G401 (cell line): ENCODE data around the gene DPEP3. TPM values are rescaled to one million over a fixed set of nuclear protein-coding genes. Genes with fewer than 3 reads are reported as not detected.
"Not testable (repeated sequence)": the region's sequence is repeated elsewhere in the genome, so short reads cannot be mapped to it uniquely, and the experiment has no call there.

Experiments used
- DNase-seq: peaks from one replicate; pipeline ENCODE4 v3.0.0-alpha.2; 2015; ENCODE audit warnings: low spot score
- in situ Hi-C: cut with HindIII; loops from 2 replicates; pipeline ENCODE4 v1.10.0; 2016; ENCODE audit warnings: low sequenced_read_pairs, mixed read lengths
- total RNA-seq: library from RNA; depleted of rRNA; stranded (reverse); fragments of >200 nt; shearing (Covaris generic); gene quantifications from 2 replicates; pipeline ENCODE4 v1.2.3, GENCODE V29; 2014; rRNA removed

DPEP3 gene, protein sequence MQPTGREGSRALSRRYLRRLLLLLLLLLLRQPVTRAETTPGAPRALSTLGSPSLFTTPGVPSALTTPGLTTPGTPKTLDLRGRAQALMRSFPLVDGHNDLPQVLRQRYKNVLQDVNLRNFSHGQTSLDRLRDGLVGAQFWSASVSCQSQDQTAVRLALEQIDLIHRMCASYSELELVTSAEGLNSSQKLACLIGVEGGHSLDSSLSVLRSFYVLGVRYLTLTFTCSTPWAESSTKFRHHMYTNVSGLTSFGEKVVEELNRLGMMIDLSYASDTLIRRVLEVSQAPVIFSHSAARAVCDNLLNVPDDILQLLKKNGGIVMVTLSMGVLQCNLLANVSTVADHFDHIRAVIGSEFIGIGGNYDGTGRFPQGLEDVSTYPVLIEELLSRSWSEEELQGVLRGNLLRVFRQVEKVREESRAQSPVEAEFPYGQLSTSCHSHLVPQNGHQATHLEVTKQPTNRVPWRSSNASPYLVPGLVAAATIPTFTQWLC
- not detected in 2 replicates for total RNA-seq

GRCh38 chr16:67979955-67980678 lies at the start of gene DPEP3:
Gene DPEP3, minus strand, starts transcription at chr16:67980499. Its CDS starts 119 bp downstream, at chr16:67980380.
- in situ Hi-C loops, result no loop called here
- no peak for DNase-seq

- in situ Hi-C loops, result no loop called here
- no peak for DNase-seq
Measured at GRCh38 chr16:68028996-68029395, 48.7 kb upstream of the DPEP3 start.

DNA sequence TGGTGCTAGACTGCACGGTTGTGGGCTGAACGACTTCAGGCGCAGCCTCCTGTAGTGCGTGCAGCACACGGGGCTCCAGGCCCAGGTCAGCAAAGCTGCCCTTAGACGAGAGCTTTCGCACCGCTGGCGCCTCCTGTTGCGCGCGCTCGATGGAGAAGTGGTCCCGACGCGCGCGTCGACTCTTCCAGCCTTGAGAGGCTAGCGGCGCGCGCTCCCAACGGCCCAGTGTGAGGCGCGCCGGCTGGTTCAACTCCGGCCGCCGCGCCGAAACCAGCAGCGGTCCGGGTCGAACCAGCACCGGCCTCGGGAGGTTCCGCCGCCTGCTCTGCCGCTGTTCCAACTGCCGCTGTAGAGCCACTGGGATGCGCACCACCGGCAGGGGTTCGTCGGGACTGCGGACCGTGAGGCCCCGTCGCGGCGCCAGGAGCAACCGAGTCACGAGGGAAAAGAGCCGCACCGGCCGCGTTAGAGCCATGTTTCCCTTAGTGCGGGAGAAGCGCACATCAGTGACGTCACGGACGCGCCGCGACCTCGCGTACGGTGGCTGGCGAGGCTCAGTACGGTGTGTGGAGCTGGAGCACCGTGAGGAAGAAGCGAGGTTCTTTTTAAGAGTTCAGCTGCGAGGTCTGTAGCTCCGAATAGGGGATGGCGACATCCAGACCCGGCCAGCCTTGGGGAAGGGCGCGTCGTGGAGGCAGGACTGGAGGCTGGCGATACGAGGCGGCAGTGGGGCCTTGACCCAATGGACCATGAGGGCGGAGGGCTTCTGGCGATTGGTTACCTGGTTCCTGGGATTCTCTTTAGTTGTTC lies 42.6 kb upstream of the DPEP3 start, which contains the start of the genes DDX28 and DUS2:
Gene DDX28, minus strand, starts transcription at position 505 of the 810 bp plus-strand sequence. Its CDS starts 30 bp downstream, at position 475.
Gene DUS2, plus strand, starts transcription at position 557 of the 810 bp plus-strand sequence. CDS start 14,740 bp downstream, outside the sequence.
- in situ Hi-C loops, result no loop called here
- peak; percentile 88 for DNase-seq

DNA sequence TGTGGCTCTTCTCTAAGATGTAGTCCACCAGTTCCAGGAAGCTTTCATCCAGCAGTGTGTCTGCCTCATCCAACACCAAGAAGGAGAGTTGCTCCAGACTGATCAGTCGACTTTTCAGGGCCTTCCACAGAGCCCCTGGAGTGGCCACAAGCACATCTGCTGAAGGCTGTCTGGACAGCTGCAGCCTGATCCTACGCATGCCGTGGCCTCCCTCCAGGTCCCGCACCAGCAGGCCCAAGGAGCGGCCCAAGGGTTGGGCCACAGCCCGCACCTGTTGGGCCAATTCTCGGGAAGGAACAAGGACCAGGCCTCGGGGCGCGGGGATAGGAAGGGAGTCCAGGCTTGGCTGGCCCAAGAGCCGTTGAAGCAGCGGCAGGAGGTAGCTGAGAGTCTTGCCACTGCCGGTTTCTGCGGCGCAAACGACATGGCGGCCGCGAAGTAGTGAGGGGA lies 42.0 kb upstream of the DPEP3 start:
- DNase-seq, result no peak
- in situ Hi-C loops, result no loop called here

DNA sequence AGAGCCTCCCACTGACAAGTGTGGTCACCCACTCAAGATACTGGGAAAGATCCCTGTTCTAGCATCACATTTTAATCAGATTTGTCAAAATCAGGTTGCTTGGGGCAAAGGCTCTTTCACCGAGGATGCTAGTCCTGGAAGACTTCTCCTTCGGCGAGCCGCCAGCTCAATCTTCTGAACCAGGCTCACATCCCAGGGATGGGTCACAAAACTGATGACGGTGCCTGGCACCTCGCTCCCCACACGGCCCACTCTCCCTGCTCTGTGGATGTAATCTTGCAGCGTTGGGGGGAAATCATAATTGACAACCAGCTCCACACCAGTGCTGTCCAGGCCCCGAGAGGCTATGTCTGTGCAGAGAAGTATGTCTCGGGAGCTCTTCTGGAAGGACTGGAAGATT lies 41.2 kb upstream of the DPEP3 start:
- no peak for DNase-seq
- in situ Hi-C loops, result no loop called here

- no peak for DNase-seq
- in situ Hi-C loops, result no loop called here
Measured at GRCh38 chr16:68019167-68019680, 38.9 kb upstream of the DPEP3 start.

DNA sequence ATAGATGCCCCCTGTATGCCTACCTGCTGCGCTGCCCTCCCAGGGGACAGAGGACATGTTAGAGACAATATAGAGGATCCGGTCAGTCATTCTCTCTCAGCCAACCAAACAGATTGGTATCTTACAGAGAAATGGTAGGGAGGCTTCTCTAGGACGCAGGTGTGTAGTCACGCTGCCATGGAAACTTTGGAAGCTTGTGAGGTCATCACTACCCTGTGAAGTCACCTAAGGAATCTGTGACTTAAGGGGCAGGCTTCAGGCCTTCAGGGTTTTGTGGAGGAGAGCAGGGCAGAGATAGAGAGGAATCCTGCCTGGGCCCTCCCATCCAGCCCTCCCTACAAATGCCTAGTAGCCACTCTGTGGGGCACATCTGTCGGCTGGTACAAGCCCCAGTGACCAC lies 35.4 kb upstream of the DPEP3 start, which contains the start of gene DPEP2NB:
Gene DPEP2NB, minus strand, starts transcription at position 231 of the 400 bp plus-strand sequence. Its CDS starts 141 bp downstream, at position 90.
- in situ Hi-C loops, result no loop called here
- no peak for DNase-seq

GRCh38 chr16:68013440-68013839 lies 33.1 kb upstream of the DPEP3 start:
- DNase-seq, result no peak
- in situ Hi-C loops, result no loop called here

DNA sequence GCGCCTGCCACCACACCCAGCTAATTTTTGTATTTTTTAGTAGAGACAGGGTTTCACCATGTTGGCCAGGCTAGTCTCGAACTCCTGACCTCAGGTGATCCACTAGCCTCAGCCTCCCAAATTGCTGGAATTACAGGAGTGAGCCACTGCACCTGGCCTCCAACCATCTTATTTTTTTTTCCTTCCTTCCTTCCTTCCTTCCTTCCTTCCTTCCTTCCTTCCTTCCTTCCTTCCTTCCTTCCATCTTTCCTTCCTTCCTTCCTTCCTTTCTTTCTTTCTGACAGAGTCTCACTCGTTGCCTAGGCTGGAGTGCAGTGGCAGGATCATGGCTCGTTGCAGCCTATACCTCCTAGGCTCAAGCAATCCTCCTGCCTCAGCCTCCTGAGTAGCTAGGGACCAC lies 29.6 kb upstream of the DPEP3 start:
- DNase-seq, in situ Hi-C loops: not testable (repeated sequence)

DNA sequence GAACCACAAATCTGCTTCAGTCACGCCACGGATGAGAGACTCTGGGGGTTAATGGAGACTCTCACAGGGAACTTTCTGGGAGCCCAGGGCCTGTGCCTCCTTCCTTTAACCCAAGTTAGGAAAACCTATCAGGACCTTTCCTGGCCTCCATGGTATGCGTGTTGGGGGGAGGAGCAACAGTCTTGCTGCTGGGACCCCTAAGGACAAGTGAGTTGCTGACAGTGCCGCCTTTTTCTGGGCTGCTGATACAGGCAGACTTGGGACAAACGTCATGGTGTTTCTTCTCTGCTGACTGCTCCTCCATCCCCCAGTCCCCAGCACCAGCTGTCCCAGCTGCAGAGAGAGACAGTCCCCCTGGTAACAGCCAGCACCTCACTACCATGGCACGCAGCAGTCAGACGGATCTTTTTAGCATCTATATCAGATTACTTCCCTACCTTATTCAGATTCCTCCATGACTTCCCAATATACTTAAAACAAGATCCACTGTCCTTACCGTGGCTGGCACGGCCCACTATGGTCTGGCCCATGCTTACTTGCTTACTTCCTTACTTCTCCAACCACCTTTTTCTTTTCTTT lies 28.9 kb upstream of the DPEP3 start:
- in situ Hi-C loops, result no loop called here
- no peak for DNase-seq

DNA sequence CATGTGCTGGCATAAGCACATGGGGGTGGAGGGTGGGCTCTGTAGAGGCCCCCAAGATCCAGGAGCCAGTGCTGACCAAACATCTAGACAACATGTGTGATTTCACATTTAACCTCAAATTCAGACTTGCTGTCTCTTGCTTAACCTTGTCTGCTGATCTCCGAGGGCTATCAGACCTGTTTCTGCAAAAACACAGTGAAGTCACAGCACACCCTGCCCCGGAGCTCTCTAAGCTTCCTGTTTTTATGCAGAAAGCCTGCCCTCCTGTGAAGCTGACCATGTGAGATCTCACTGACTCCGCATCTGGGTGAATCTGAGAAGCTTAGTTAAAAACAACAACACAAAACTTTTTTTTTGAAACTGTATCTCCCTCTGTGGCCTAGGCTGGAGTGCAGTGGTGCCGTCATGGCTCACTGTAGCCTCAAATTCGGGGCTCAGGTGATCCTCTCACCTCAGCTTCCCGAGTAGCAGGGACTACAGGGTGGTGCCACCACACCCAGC lies 25.5 kb upstream of the DPEP3 start:
- in situ Hi-C loops, result no loop called here
- DNase-seq, result no peak

DNA sequence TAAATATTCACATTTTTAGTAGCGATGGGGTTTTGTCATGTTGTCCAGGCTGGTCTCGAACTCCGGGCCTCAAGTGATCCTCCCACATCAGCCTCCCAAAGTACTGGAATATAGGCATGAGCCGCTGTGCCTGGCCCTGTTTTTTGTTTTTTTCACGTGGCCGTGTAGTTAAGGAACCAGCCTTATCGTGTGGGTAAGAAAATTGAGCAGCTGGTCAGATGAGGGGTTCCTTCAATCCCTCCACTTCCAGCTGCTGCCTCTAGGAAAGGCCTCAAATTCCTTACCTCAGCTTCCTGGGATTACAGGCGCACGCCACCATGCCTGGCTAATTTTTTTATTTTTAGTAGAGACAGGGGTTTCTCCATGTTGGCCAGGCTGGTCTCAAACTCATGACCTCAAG lies 24.9 kb upstream of the DPEP3 start:
- no peak for DNase-seq
- in situ Hi-C loops, result no loop called here

- in situ Hi-C loops, result no loop called here
- no peak for DNase-seq
Measured at GRCh38 chr16:68003031-68003430, 22.7 kb upstream of the DPEP3 start.

- in situ Hi-C loops, result no loop called here
- no peak for DNase-seq
Measured at GRCh38 chr16:68000450-68000849, 20.2 kb upstream of the DPEP3 start.

DNA sequence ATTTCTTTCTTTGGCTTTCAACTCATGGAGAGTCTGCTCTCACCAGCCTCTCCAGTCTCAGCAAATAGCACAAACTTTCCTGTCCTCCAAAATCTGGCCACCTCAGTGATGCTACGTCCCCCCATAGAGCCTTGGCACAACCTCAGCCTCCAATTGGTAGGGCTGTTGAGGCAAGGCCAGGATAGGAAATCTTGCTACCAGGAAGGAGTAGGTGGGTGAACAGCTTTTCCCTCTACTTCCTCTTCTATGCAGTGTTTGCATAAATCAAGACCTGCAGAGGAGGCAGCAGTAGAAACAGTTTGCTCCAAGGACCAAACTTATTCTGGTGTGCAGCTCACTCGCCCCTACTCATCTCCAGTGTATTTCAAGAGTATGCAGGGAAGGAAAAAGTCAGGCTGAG lies 19.7 kb upstream of the DPEP3 start:
- in situ Hi-C loops, result no loop called here

DNA sequence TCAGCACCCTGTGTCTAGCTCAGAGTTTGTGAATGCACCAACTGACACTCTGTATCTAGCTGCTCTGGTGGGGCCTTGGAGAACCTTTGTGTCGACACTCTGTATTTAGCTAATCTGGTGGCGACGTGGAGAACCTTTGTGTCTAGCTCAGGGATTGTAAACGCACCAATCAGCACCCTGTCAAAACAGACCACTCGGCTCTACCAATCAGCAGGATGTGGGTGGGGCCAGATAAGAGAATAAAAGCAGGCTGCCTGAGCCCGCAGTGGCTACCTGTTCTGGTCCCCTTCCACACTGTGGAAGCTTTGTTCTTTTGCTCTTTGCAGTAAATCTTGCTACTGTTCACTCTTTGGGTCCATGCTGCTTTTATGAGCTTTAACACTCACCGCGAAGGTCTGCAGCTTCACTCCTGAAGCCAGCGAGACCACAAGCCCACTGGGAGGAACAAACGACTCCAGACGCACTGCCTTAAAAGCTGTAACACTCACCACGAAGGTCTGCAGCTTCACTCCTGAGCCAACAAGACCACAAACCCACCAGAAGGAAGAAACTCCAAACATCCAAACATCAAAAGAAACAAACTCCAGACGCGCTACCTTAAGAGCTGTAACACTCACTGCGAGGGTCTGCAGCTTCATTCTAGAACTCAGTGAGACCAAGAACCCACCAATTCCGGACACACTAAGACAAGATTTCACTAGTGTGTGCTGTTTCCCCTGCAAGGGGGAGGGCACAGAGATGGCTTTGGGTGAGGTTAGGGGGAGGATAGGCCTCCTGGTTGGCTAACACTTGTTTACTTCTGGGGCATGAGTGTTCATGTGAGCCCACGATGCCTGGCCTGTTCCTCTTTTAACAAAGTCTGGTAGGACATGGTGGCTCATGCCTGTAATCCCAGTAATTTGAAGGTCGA lies 18.7 kb upstream of the DPEP3 start, which contains the start of gene DPEP2:
Gene DPEP2, minus strand, starts transcription at position 706 of the 910 bp plus-strand sequence. CDS start 6,272 bp downstream, outside the sequence.
- DNase-seq, in situ Hi-C loops: not testable (repeated sequence)

More for the DNA sequence above, 19.7 kb upstream of the DPEP3 start:
- no peak for DNase-seq

- DNase-seq, in situ Hi-C loops: not testable (repeated sequence)
Measured at GRCh38 chr16:67998231-67998778, 18.0 kb upstream of the DPEP3 start.
